SK-N-SH (cell line): ENCODE results near the gene WNK4. TPM values are rescaled to one million over a fixed set of nuclear protein-coding genes. Genes with fewer than 3 reads are reported as not detected.
A peak's percentile ranks its signal among the peaks of the same experiment; 100 is the strongest.

Experiments
- CTCF ChIA-PET: fragments of 300-600, 350-600 bp; formaldehyde crosslinking; extraction: SDS; loops from one replicate; lab custom pipeline; 2021; lab: Yijun Ruan, JAX
- POLR2A ChIA-PET: fragments of 350-600 bp; sonication (Branson Sonifier 250); formaldehyde crosslinking; extraction: SDS; loops from one replicate; lab custom pipeline; 2020; ENCODE audit warnings: antibody characterized with exemption, inconsistent platforms; lab: Yijun Ruan, JAX
- DNase-seq: peaks from one replicate; pipeline ENCODE4 v3.0.0; 2012
- H2AFZ ChIP-seq: fragments of 200-600 bp; sonication (generic); 2 replicates; pipeline ENCODE4 v1.8.1; 2016; ENCODE audit warnings: antibody characterized with exemption, mild to moderate bottlenecking, low read depth
- H3F3A ChIP-seq: fragments of 200-600 bp; sonication (generic); replicated peaks from 2 replicates; pipeline ENCODE3; 2016; ENCODE audit warnings: antibody characterized with exemption, mild to moderate bottlenecking; ENCODE audit not compliant: insufficient read depth
- H3K27ac ChIP-seq, 2 experiments: fragments of 200-500 bp in 1 of 2; fragments of 200-600 bp in 1 of 2; sonication (Bioruptor generic) in 1 of 2; sonication (generic), shearing (Covaris generic) in 1 of 2; 2 replicates each; pipeline versions ENCODE4 v1.5.1 to v1.6.1; 2014 to 2016; ENCODE audit warnings: low read depth in 2 of 2, inconsistent platforms in 1 of 2, low read length in 1 of 2, mild to moderate bottlenecking in 1 of 2, mixed read lengths in 1 of 2
- H3K27me3 ChIP-seq: fragments of 200-600 bp; sonication (generic), shearing (Covaris generic); 2 replicates; pipeline ENCODE4 v1.6.1; 2016; ENCODE audit warnings: mixed run types; ENCODE audit not compliant: insufficient read depth
- H3K36me3 ChIP-seq, 2 experiments: fragments of 200-500 bp in 1 of 2; fragments of 200-600 bp in 1 of 2; sonication (Bioruptor generic) in 1 of 2; sonication (generic) in 1 of 2; replicated peaks in 1 of 2; 2 replicates each; pipeline versions ENCODE3 to v1.5.1; 2014 to 2016; ENCODE audit warnings: low read length in 1 of 2, mild to moderate bottlenecking in 1 of 2; ENCODE audit not compliant: insufficient read depth in 2 of 2, control insufficient read depth in 1 of 2
- H3K4me1 ChIP-seq, 2 experiments: fragments of 200-500 bp in 1 of 2; fragments of 200-600 bp in 1 of 2; sonication (Bioruptor generic) in 1 of 2; sonication (generic), shearing (Covaris generic) in 1 of 2; 2 replicates each; pipeline versions ENCODE4 v1.5.1 to v1.6.1; 2014 to 2016; ENCODE audit warnings: low read depth in 1 of 2, low read length in 1 of 2, mixed run types in 1 of 2; ENCODE audit not compliant: insufficient read depth in 2 of 2, control insufficient read depth in 1 of 2
- H3K4me2 ChIP-seq: fragments of 200-600 bp; sonication (generic), shearing (Covaris generic); 2 replicates; pipeline ENCODE4 v1.6.1; 2017; ENCODE audit warnings: mixed run types
- H3K4me3 ChIP-seq, 2 experiments: fragments of 200-500 bp in 1 of 2; fragments of 200-600 bp in 1 of 2; sonication (Bioruptor generic) in 1 of 2; sonication (generic), shearing (Covaris generic) in 1 of 2; 2 replicates each; pipeline versions ENCODE4 v1.5.1 to v1.8.1; 2014 to 2016; ENCODE audit warnings: low read depth in 2 of 2, inconsistent platforms in 1 of 2, low read length in 1 of 2, mild to moderate bottlenecking in 1 of 2, mixed read lengths in 1 of 2, moderate library complexity in 1 of 2
- H3K79me2 ChIP-seq: fragments of 200-600 bp; sonication (generic); 2 replicates; pipeline ENCODE4 v1.8.1; 2017; ENCODE audit warnings: mild to moderate bottlenecking; ENCODE audit not compliant: insufficient read depth
- H3K9ac ChIP-seq: fragments of 200-600 bp; sonication (generic); 2 replicates; pipeline ENCODE4 v1.6.1; 2017; ENCODE audit warnings: mixed run types
- H3K9me2 ChIP-seq: fragments of 200-600 bp; sonication (generic); 2 replicates; pipeline ENCODE4 v1.6.1; 2017; ENCODE audit warnings: mixed run types
- H3K9me3 ChIP-seq: fragments of 200-600 bp; sonication (generic); 2 replicates; pipeline ENCODE4 v1.6.1; 2017; ENCODE audit warnings: mixed run types, mild to moderate bottlenecking, moderate library complexity
- H4K20me1 ChIP-seq: fragments of 200-600 bp; sonication (generic); 2 replicates; pipeline ENCODE4 v1.6.1; 2017; ENCODE audit warnings: mild to moderate bottlenecking, mixed run types; ENCODE audit not compliant: insufficient read depth
- CHD2 ChIP-seq: fragments of 150-350 bp; IDR thresholded peaks from 2 replicates; pipeline ENCODE4 v1.6.1; 2018; ENCODE audit warnings: low read length; ENCODE audit not compliant: partially characterized antibody
- EP300 ChIP-seq, 2 experiments: IDR thresholded peaks; 2 replicates each; pipeline versions ENCODE4 v1.4.0 to v1.6.1; 2012; ENCODE audit warnings: borderline replicate concordance in 1 of 2, low read depth in 1 of 2, low read length in 1 of 2
- FOSL2 ChIP-seq: IDR thresholded peaks from 2 replicates; pipeline ENCODE4 v1.4.0; 2012; ENCODE audit warnings: low read depth, mild to moderate bottlenecking, moderate library complexity, borderline replicate concordance
- FOXJ3 ChIP-seq: sonication (generic); formaldehyde crosslinking; IDR thresholded peaks from 2 replicates; pipeline ENCODE4 v1.5.1; 2020; ENCODE audit warnings: mild to moderate bottlenecking, missing genetic modification reagents
- GABPA ChIP-seq: IDR thresholded peaks from 2 replicates; pipeline ENCODE4 v1.4.0; 2012; ENCODE audit warnings: low read depth, mild to moderate bottlenecking
- GATA2 ChIP-seq: sonication (generic); formaldehyde crosslinking; IDR thresholded peaks from 2 replicates; pipeline ENCODE4 v1.5.0; 2020; ENCODE audit warnings: mild to moderate bottlenecking, missing genetic modification reagents
- JUND ChIP-seq: IDR thresholded peaks from 2 replicates; pipeline ENCODE4 v1.4.0; 2012
- MEF2A ChIP-seq: IDR thresholded peaks from 2 replicates; pipeline ENCODE4 v1.4.0; 2012; ENCODE audit warnings: low read depth, borderline replicate concordance
- MXI1 ChIP-seq: IDR thresholded peaks from 2 replicates; pipeline ENCODE4 v1.6.1; 2012; ENCODE audit warnings: mild to moderate bottlenecking, low read depth, low read length, improper control_type of control experiment
- NRF1 ChIP-seq: IDR thresholded peaks from 2 replicates; pipeline ENCODE4 v1.6.1; 2012; ENCODE audit warnings: low read depth, mild to moderate bottlenecking, low read length
- POLR2AphosphoS5 ChIP-seq: IDR thresholded peaks from 2 replicates; pipeline ENCODE4 v1.6.1; 2012; ENCODE audit warnings: low read depth, low read length
- RAD21 ChIP-seq: IDR thresholded peaks from 2 replicates; pipeline ENCODE4 v1.6.1; 2012; ENCODE audit warnings: mild to moderate bottlenecking, low read length
- RXRA ChIP-seq: IDR thresholded peaks from 2 replicates; pipeline ENCODE4 v1.4.0; 2012; ENCODE audit warnings: low read depth, mild to moderate bottlenecking, borderline replicate concordance
- SIN3A ChIP-seq: IDR thresholded peaks from 2 replicates; pipeline ENCODE4 v1.6.1; 2012; ENCODE audit warnings: low read depth, mild to moderate bottlenecking, low read length, moderate library complexity, borderline replicate concordance
- TAF1 ChIP-seq: IDR thresholded peaks from 2 replicates; pipeline ENCODE4 v1.6.1; 2012; ENCODE audit warnings: low read depth, mild to moderate bottlenecking, low read length, moderate library complexity, borderline replicate concordance
- TCF12 ChIP-seq: IDR thresholded peaks from 2 replicates; pipeline ENCODE4 v1.4.0; 2012
- TEAD4 ChIP-seq: IDR thresholded peaks from 2 replicates; pipeline ENCODE4 v1.4.0; 2012; ENCODE audit warnings: mild to moderate bottlenecking, borderline replicate concordance; ENCODE audit not compliant: insufficient read depth
- YY1 ChIP-seq: IDR thresholded peaks from 2 replicates; pipeline ENCODE4 v1.4.0; 2012; ENCODE audit warnings: low read depth, mild to moderate bottlenecking
- WGBS: methylation state at CpG from one replicate; pipeline ENCODE4 v1.1.6; 2017; ENCODE audit warnings: low lambda C conversion rate; 5-methylcytosine and 5-hydroxymethylcytosine counted together
- polyA plus RNA-seq, 3 experiments: library from polyadenylated mRNA; depleted of rRNA; stranded (reverse); fragments of >200 nt; gene quantifications; 2 replicates each; pipeline ENCODE4 v1.2.3, GENCODE V29; 2012
- TF ChIP-seq, protein P1 (sequence below): IDR thresholded peaks from 2 replicates; pipeline ENCODE4 v1.4.0; 2012; ENCODE audit warnings: low read depth, borderline replicate concordance
- TF ChIP-seq, protein P2 (sequence below): fragments of 150-350 bp; IDR thresholded peaks from 2 replicates; pipeline ENCODE4 v1.6.1; 2017; ENCODE audit warnings: antibody characterized with exemption, low read length, low read depth, borderline replicate concordance
- TF ChIP-seq, protein P3 (sequence below): fragments of 150-350 bp; IDR thresholded peaks from 2 replicates; pipeline ENCODE4 v1.6.1; 2016; ENCODE audit warnings: mild to moderate bottlenecking, low read depth, low read length
- TF ChIP-seq, protein P4 (sequence below): fragments of 200-600 bp; sonication (generic); IDR thresholded peaks from 2 replicates; pipeline ENCODE4 v1.6.1; 2017; ENCODE audit warnings: antibody characterized with exemption, mild to moderate bottlenecking, moderate library complexity

Gene WNK4
- polyA plus RNA-seq, 1 of the 3 experiments (the other 2 are of a cell fraction): 12.5 TPM

DNA sequence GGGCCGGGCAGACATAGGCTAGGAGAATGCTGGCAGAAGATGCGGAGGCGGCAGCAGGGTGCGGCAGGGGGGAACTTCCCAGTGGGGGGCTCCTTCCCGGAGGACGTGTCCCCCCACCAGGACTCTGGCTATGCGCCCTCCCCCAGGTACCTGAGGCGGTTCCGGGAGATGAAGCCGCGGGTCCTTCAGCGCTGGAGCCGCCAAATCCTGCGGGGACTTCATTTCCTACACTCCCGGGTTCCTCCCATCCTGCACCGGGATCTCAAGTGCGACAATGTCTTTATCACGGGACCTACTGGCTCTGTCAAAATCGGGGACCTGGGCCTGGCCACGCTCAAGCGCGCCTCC, 3.4 kb downstream of the WNK4 start:
- Histone ChIP-seq H3K4me1 (peaks cover 14% of the 10 kb centered on the region in 2 experiments; a peak in 3 of 4 replicates), H4K20me1 (no peaks in the 10 kb centered on the region), H3K79me2 (peaks cover 49% of the 10 kb centered on the region), H3K9me2 (no peaks in the 10 kb centered on the region), H3F3A (peaks cover 4% of the 10 kb centered on the region), H3K9ac (no peak overlapping the region), H3K27me3 (no peaks in the 10 kb centered on the region), H3K4me2 (peak overlapping the region; percentile 98), H3K4me3 (no peak overlapping the region; a peak in 1 of 4 replicates), H3K9me3 (no peaks in the 10 kb centered on the region), H3K36me3 (peaks cover 10 to 15% of the 10 kb centered on the region in 2 experiments), H2AFZ (no peak overlapping the region), H3K27ac (peak overlapping the region in 1 of 2 experiments; percentile 58; a peak in 1 of 4 replicates)
- TF ChIP-seq GABPA: no peak
- TF ChIP-seq POLR2AphosphoS5: no peak
- TF ChIP-seq MEF2A: no peak
- no peak for TF ChIP-seq SIN3A
- TF ChIP-seq FOSL2: no peak
- TF ChIP-seq EP300 (IDR thresholded peaks at IDR 0.05; ENCODE audit: borderline replicate concordance in 1 of 2, low read depth in 1 of 2, low read length in 1 of 2): no peak
- TF ChIP-seq JUND: no peak
- TF ChIP-seq MXI1: no peak
- TF ChIP-seq RAD21: no peak
- TF ChIP-seq TCF12: no peak
- ChIA-PET CTCF (no interaction called here), POLR2A (no interaction called here)
- 82% methylated on average over 22 of the region's 22 CpGs for WGBS
- no peak for DNase-seq

DNA sequence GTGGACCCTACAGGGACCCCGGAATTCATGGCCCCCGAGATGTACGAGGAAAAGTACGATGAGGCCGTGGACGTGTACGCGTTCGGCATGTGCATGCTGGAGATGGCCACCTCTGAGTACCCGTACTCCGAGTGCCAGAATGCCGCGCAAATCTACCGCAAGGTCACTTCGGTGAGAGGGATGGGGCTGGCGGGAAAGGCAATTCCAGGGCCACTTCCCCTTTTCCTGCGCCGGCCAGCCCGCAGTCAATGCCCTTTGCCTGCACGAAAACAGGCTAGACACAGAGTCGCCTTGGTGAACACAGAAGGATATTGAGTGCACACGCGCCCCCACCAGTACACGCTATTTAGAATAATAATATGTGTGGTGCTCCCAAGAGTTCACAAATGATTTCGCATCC, 4.0 kb downstream of the WNK4 start:
- Histone ChIP-seq H3K79me2 (peaks cover 49% of the 10 kb centered on the region), H3K27me3 (no peaks in the 10 kb centered on the region), H3F3A (peaks cover 9% of the 10 kb centered on the region), H3K9ac (no peak overlapping the region), H3K36me3 (peaks cover 7 to 9% of the 10 kb centered on the region in 2 experiments), H2AFZ (no peak overlapping the region), H3K9me2 (no peaks in the 10 kb centered on the region), H3K4me1 (peaks cover 14% of the 10 kb centered on the region in 2 experiments; a peak in 3 of 4 replicates), H3K4me3 (no peak overlapping the region), H4K20me1 (no peaks in the 10 kb centered on the region), H3K9me3 (no peaks in the 10 kb centered on the region), H3K27ac (0 out of 4 replicates have a peak overlapping the region, but pooled peaks of 1 of the 2 experiments have one; percentile 58), H3K4me2 (peak overlapping the region; percentile 98; the same call in 1 of the 2 replicates)
- WGBS: 88% methylated on average over 25 of the region's 25 CpGs
- no peak for DNase-seq
- ChIA-PET POLR2A (no interaction called here), CTCF (no interaction called here)
- TF ChIP-seq, protein P1, sequence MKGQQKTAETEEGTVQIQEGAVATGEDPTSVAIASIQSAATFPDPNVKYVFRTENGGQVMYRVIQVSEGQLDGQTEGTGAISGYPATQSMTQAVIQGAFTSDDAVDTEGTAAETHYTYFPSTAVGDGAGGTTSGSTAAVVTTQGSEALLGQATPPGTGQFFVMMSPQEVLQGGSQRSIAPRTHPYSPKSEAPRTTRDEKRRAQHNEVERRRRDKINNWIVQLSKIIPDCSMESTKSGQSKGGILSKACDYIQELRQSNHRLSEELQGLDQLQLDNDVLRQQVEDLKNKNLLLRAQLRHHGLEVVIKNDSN: no peak
- TF ChIP-seq GABPA (no peak), TEAD4 (no peak), MXI1 (no peak), TAF1 (no peak), EP300 (IDR thresholded peaks at IDR 0.05; ENCODE audit: borderline replicate concordance in 1 of 2, low read depth in 1 of 2, low read length in 1 of 2) (no peak), FOSL2 (no peak), JUND (no peak), CHD2 (no peak), YY1 (no peak), GATA2 (CRISPR knock-in tag) (no peak), NRF1 (no peak), FOXJ3 (CRISPR knock-in tag) (no peak), TCF12 (no peak), RXRA (no peak), MEF2A (no peak)
- TF ChIP-seq, protein P2, sequence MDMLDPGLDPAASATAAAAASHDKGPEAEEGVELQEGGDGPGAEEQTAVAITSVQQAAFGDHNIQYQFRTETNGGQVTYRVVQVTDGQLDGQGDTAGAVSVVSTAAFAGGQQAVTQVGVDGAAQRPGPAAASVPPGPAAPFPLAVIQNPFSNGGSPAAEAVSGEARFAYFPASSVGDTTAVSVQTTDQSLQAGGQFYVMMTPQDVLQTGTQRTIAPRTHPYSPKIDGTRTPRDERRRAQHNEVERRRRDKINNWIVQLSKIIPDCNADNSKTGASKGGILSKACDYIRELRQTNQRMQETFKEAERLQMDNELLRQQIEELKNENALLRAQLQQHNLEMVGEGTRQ: no peak
- TF ChIP-seq, protein P3, sequence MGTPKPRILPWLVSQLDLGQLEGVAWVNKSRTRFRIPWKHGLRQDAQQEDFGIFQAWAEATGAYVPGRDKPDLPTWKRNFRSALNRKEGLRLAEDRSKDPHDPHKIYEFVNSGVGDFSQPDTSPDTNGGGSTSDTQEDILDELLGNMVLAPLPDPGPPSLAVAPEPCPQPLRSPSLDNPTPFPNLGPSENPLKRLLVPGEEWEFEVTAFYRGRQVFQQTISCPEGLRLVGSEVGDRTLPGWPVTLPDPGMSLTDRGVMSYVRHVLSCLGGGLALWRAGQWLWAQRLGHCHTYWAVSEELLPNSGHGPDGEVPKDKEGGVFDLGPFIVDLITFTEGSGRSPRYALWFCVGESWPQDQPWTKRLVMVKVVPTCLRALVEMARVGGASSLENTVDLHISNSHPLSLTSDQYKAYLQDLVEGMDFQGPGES: no peak
- TF ChIP-seq, protein P4, sequence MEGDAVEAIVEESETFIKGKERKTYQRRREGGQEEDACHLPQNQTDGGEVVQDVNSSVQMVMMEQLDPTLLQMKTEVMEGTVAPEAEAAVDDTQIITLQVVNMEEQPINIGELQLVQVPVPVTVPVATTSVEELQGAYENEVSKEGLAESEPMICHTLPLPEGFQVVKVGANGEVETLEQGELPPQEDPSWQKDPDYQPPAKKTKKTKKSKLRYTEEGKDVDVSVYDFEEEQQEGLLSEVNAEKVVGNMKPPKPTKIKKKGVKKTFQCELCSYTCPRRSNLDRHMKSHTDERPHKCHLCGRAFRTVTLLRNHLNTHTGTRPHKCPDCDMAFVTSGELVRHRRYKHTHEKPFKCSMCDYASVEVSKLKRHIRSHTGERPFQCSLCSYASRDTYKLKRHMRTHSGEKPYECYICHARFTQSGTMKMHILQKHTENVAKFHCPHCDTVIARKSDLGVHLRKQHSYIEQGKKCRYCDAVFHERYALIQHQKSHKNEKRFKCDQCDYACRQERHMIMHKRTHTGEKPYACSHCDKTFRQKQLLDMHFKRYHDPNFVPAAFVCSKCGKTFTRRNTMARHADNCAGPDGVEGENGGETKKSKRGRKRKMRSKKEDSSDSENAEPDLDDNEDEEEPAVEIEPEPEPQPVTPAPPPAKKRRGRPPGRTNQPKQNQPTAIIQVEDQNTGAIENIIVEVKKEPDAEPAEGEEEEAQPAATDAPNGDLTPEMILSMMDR: no peak
